GM23338 (cell line): ENCODE results near the gene MED16. TPM values are rescaled to one million over a fixed set of nuclear protein-coding genes. Genes with fewer than 3 reads are reported as not detected.

ENCODE experiments used
- ATAC-seq: fragments of 200-7000 bp; cut with Tn5 transposase; 3 replicates; pipeline ENCODE4 v1.9.1; 2020
- DNase-seq: peaks from one replicate; pipeline ENCODE4 v3.0.0-alpha.2; 2015; ENCODE audit warnings: low spot score
- H2AFZ ChIP-seq: fragments of 200-600 bp; sonication (generic); 2 replicates; pipeline ENCODE4 v1.8.0; 2016; ENCODE audit warnings: antibody characterized with exemption, mild to moderate bottlenecking, moderate library complexity
- H3F3A ChIP-seq: fragments of 200-600 bp; sonication (generic); replicated peaks from 2 replicates; pipeline ENCODE4 v1.8.0; 2017; ENCODE audit warnings: antibody characterized with exemption, mixed run types, low read depth
- H3K27ac ChIP-seq: fragments of 200-600 bp; sonication (generic); 2 replicates; pipeline ENCODE4 v1.6.1; 2016; ENCODE audit warnings: low read depth
- H3K27me3 ChIP-seq: fragments of 200-600 bp; sonication (generic); 2 replicates; pipeline ENCODE4 v1.8.0; 2016; ENCODE audit warnings: mild to moderate bottlenecking, mixed run types, moderate library complexity; ENCODE audit not compliant: insufficient read depth
- H3K36me3 ChIP-seq: fragments of 200-600 bp; sonication (generic); 2 replicates; pipeline ENCODE4 v1.8.0; 2016; ENCODE audit warnings: mild to moderate bottlenecking; ENCODE audit not compliant: insufficient read depth
- H3K4me1 ChIP-seq: fragments of 200-600 bp; sonication (generic); 2 replicates; pipeline ENCODE4 v1.8.0; 2016; ENCODE audit warnings: mild to moderate bottlenecking, moderate library complexity; ENCODE audit not compliant: insufficient read depth
- H3K4me2 ChIP-seq: fragments of 200-600 bp; sonication (generic); 2 replicates; pipeline ENCODE4 v1.7.1; 2017; ENCODE audit warnings: mixed run types
- H3K4me3 ChIP-seq: fragments of 200-600 bp; sonication (generic); 2 replicates; pipeline ENCODE4 v1.6.1; 2016; ENCODE audit warnings: mixed run types
- H3K79me2 ChIP-seq: fragments of 200-600 bp; sonication (generic); replicated peaks from 2 replicates; pipeline ENCODE4 v1.8.0; 2017; ENCODE audit warnings: mild to moderate bottlenecking; ENCODE audit not compliant: insufficient read depth
- H3K9me2 ChIP-seq: fragments of 200-600 bp; sonication (generic); 2 replicates; pipeline ENCODE4 v1.8.0; 2017; ENCODE audit not compliant: insufficient read depth
- H4K20me1 ChIP-seq: fragments of 200-600 bp; sonication (generic); replicated peaks from 2 replicates; pipeline ENCODE4 v1.8.0; 2017; ENCODE audit warnings: mild to moderate bottlenecking; ENCODE audit not compliant: insufficient read depth
- H3K27ac Mint-ChIP-seq: 2 replicates; pipeline ENCODE4 v1.8.0; 2020; ENCODE audit warnings: inconsistent platforms, mild to moderate bottlenecking, moderate library complexity, mixed read lengths
- H3K27me3 Mint-ChIP-seq: 3 replicates; pipeline ENCODE4 v1.8.0; 2022; ENCODE audit warnings: low read depth, mild to moderate bottlenecking, moderate library complexity, mixed read lengths, inconsistent platforms; ENCODE audit not compliant: insufficient read depth, poor library complexity
- H3K36me3 Mint-ChIP-seq: 3 replicates; pipeline ENCODE4 v1.8.0; 2021; ENCODE audit warnings: low read depth, mild to moderate bottlenecking, inconsistent platforms, moderate library complexity, mixed read lengths
- H3K4me1 Mint-ChIP-seq: 3 replicates; pipeline ENCODE4 v1.8.0; 2020; ENCODE audit warnings: mild to moderate bottlenecking, inconsistent platforms, mixed read lengths
- H3K4me3 Mint-ChIP-seq: 3 replicates; pipeline ENCODE4 v1.8.0; 2021; ENCODE audit warnings: moderate library complexity, mild to moderate bottlenecking, inconsistent platforms, mixed read lengths
- H3K9me3 Mint-ChIP-seq: 3 replicates; pipeline ENCODE4 v1.8.0; 2020; ENCODE audit warnings: moderate library complexity, mild to moderate bottlenecking, inconsistent platforms, mixed read lengths
- JUNB ChIP-seq: IDR thresholded peaks from one replicate; pipeline ENCODE4 v1.6.1; 2016; ENCODE audit warnings: antibody characterized with exemption; ENCODE audit not compliant: unreplicated experiment
- STAT1 ChIP-seq: IDR thresholded peaks from one replicate; pipeline ENCODE4 v1.6.1; 2016; ENCODE audit warnings: antibody characterized with exemption; ENCODE audit not compliant: unreplicated experiment
- ZNF331 ChIP-seq: fragments of 250-450 bp; sonication (Bioruptor Pico); IDR thresholded peaks from 2 replicates; pipeline ENCODE4 v1.5.0; 2020; ENCODE audit warnings: low read depth, mild to moderate bottlenecking, moderate library complexity
- ZNF462 ChIP-seq: fragments of 250-450 bp; sonication (Bioruptor Pico); IDR thresholded peaks from 2 replicates; pipeline ENCODE4 v1.5.0; 2020; ENCODE audit warnings: mild to moderate bottlenecking, moderate library complexity
- polyA plus RNA-seq: library from polyadenylated mRNA; unstranded; fragments of >200 nt; fragmentation: Nextera tagmentation; extraction: Ambion mirVana; gene quantifications from 2 replicates; pipeline ENCODE4 v1.2.1, GENCODE V29; 2016
- total RNA-seq: library from RNA; depleted of rRNA; stranded (reverse); fragments of >200 nt; shearing (Covaris generic); gene quantifications from 2 replicates; pipeline ENCODE4 v1.2.3, GENCODE V29; 2014
- TF ChIP-seq, protein P1 (sequence below): IDR thresholded peaks from one replicate; pipeline ENCODE4 v1.6.1; 2018; ENCODE audit warnings: antibody characterized with exemption; ENCODE audit not compliant: unreplicated experiment

Gene MED16
- total and polyA plus RNA-seq, 2 experiments from 2014 or later = 52.7 to 73.6 TPM

DNA sequence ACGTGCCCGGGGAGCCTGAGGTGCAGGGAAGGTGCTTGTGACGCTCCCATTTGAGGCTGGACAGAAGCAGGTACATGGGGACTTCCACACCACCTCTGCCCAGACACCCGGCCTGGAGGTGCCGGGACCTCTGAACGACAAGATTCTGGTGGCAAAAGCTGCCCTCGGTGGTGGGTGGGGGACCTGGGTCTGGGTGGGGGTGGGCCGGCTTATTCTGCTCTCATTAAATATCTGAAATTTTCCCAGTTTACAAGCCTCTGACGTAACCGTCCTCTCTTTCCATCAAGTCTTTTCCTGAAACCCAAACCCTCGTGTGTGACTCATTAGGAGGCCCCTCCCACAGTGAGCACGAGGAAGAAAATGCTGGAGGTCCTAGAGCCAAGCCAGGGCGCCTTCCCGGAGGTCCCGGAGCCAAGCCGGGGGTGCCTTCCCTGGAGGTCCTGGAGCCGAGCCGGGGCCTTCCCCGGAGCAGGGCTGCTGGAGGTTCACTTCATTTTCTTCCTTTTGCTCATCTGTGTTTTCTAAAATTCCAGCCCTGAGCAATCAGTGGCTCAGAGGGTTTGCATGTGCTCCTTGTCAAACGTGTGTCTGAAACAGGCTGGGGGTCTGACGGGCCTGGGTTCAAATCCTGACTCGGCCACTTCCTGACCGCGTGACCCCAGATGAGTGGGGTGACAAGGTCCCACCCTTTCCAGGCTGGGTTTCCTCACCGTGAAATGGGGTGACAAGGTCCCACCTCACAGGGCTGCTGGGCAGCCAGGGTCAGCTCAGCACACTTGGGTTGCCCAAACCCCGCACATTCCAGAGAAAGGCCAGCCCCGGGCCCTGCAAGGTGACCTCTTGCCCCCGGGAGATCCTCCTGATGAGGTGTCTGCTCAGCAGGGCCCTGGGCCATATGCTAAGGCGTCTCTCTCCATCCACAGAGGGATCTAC, 23.5 kb downstream of the MED16 start (continued):
- TF ChIP-seq ZNF462 (CRISPR knock-in tag) = no peak
- TF ChIP-seq STAT1 = no peak
- TF ChIP-seq JUNB = no peak
- TF ChIP-seq ZNF331 (CRISPR knock-in tag) = no peak

GRCh38 chr19:868458-869244, 24.3 kb downstream of the MED16 start:
- Histone ChIP-seq H3K27me3 (no peaks in the 10 kb centered on the region), H3F3A (peaks cover 28% of the 10 kb centered on the region), H3K9me2 (no peaks in the 10 kb centered on the region), H2AFZ (no peak overlapping the region), H3K27ac (no peak overlapping the region), H3K4me1 (no peaks in the 10 kb centered on the region), H3K79me2 (no peaks in the 10 kb centered on the region), H3K4me2 (no peak overlapping the region), H3K4me3 (no peak overlapping the region), H3K36me3 (no peaks in the 10 kb centered on the region), H4K20me1 (peaks cover 9% of the 10 kb centered on the region; the same call in 1 of the 2 replicates)
- H3K27me3 Mint-ChIP-seq = peaks cover 31% of the 10 kb centered on the region
- no peak overlapping the region for H3K27ac Mint-ChIP-seq
- DNase-seq = no peak
- no peak for ATAC-seq
- H3K4me1 Mint-ChIP-seq = peaks cover 5% of the 10 kb centered on the region
- H3K36me3 Mint-ChIP-seq = peaks cover 39% of the 10 kb centered on the region
- H3K4me3 Mint-ChIP-seq = no peak overlapping the region
- H3K9me3 Mint-ChIP-seq = peaks cover 11% of the 10 kb centered on the region
- no peak for TF ChIP-seq JUNB
- TF ChIP-seq ZNF331 (CRISPR knock-in tag) = no peak
- TF ChIP-seq, protein P1, sequence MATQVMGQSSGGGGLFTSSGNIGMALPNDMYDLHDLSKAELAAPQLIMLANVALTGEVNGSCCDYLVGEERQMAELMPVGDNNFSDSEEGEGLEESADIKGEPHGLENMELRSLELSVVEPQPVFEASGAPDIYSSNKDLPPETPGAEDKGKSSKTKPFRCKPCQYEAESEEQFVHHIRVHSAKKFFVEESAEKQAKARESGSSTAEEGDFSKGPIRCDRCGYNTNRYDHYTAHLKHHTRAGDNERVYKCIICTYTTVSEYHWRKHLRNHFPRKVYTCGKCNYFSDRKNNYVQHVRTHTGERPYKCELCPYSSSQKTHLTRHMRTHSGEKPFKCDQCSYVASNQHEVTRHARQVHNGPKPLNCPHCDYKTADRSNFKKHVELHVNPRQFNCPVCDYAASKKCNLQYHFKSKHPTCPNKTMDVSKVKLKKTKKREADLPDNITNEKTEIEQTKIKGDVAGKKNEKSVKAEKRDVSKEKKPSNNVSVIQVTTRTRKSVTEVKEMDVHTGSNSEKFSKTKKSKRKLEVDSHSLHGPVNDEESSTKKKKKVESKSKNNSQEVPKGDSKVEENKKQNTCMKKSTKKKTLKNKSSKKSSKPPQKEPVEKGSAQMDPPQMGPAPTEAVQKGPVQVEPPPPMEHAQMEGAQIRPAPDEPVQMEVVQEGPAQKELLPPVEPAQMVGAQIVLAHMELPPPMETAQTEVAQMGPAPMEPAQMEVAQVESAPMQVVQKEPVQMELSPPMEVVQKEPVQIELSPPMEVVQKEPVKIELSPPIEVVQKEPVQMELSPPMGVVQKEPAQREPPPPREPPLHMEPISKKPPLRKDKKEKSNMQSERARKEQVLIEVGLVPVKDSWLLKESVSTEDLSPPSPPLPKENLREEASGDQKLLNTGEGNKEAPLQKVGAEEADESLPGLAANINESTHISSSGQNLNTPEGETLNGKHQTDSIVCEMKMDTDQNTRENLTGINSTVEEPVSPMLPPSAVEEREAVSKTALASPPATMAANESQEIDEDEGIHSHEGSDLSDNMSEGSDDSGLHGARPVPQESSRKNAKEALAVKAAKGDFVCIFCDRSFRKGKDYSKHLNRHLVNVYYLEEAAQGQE = no peak
- no peak for TF ChIP-seq STAT1
